ENCODE data around the gene DOCK9.

The DOCK9 gene

GRCh38 chr13:98900442-98900841 is 77.4 kb downstream of the DOCK9 start:
- Histone ChIP-seq H3K4me1 (ENCODE audit: insufficient read depth, low read length, severe bottlenecking) (no peaks in the 10 kb centered on the region), H3K4me3 (ENCODE audit: low read depth, low read length, poor library complexity, severe bottlenecking) (no peak overlapping the region), H3K79me2 (ENCODE audit: insufficient read depth, low read length) (no peaks in the 10 kb centered on the region), H4K20me1 (ENCODE audit: insufficient read depth, low read length) (no peaks in the 10 kb centered on the region), H3K27me3 (ENCODE audit: insufficient read depth, low read length) (no peaks in the 10 kb centered on the region), H3K9ac (ENCODE audit: low read length) (no peak overlapping the region), H3K27ac (ENCODE audit: low read depth, low read length, poor library complexity, severe bottlenecking) (no peak overlapping the region), H2AFZ (ENCODE audit: low read length) (no peak overlapping the region), H3F3A (ENCODE audit: insufficient read depth, low read length) (no peaks in the 10 kb centered on the region), H3K36me3 (ENCODE audit: insufficient read depth, low read length) (no peaks in the 10 kb centered on the region), H3K9me2 (ENCODE audit: low read depth, low read length) (no peaks in the 10 kb centered on the region), H3K9me3 (ENCODE audit: low read length) (no peaks in the 10 kb centered on the region), H3K4me2 (ENCODE audit: low read length) (no peak overlapping the region)
- no peak for TF ChIP-seq EZH2 (IDR thresholded peaks at IDR 0.05; ENCODE audit: borderline replicate concordance, low read length)
- TF ChIP-seq, protein P1, sequence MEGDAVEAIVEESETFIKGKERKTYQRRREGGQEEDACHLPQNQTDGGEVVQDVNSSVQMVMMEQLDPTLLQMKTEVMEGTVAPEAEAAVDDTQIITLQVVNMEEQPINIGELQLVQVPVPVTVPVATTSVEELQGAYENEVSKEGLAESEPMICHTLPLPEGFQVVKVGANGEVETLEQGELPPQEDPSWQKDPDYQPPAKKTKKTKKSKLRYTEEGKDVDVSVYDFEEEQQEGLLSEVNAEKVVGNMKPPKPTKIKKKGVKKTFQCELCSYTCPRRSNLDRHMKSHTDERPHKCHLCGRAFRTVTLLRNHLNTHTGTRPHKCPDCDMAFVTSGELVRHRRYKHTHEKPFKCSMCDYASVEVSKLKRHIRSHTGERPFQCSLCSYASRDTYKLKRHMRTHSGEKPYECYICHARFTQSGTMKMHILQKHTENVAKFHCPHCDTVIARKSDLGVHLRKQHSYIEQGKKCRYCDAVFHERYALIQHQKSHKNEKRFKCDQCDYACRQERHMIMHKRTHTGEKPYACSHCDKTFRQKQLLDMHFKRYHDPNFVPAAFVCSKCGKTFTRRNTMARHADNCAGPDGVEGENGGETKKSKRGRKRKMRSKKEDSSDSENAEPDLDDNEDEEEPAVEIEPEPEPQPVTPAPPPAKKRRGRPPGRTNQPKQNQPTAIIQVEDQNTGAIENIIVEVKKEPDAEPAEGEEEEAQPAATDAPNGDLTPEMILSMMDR (IDR thresholded peaks at IDR 0.05; ENCODE audit: low read length), result no peak

- Histone ChIP-seq H3K79me2 (ENCODE audit: insufficient read depth, low read length) (no peaks in the 10 kb centered on the region), H3K27ac (ENCODE audit: low read depth, low read length, poor library complexity, severe bottlenecking) (no peak overlapping the region), H3K4me3 (ENCODE audit: low read depth, low read length, poor library complexity, severe bottlenecking) (no peak overlapping the region), H2AFZ (ENCODE audit: low read length) (no peak overlapping the region), H3F3A (ENCODE audit: insufficient read depth, low read length) (no peaks in the 10 kb centered on the region), H4K20me1 (ENCODE audit: insufficient read depth, low read length) (no peaks in the 10 kb centered on the region), H3K36me3 (ENCODE audit: insufficient read depth, low read length) (no peaks in the 10 kb centered on the region), H3K4me1 (ENCODE audit: insufficient read depth, low read length, severe bottlenecking) (no peaks in the 10 kb centered on the region), H3K9me2 (ENCODE audit: low read depth, low read length) (no peaks in the 10 kb centered on the region), H3K9me3 (ENCODE audit: low read length) (no peaks in the 10 kb centered on the region), H3K27me3 (ENCODE audit: insufficient read depth, low read length) (no peaks in the 10 kb centered on the region), H3K9ac (ENCODE audit: low read length) (no peak overlapping the region), H3K4me2 (ENCODE audit: low read length) (no peak overlapping the region)
- TF ChIP-seq, protein P1 (IDR thresholded peaks at IDR 0.05; ENCODE audit: low read length), result no peak
- TF ChIP-seq EZH2 (IDR thresholded peaks at IDR 0.05; ENCODE audit: borderline replicate concordance, low read length), result no peak
These were observed 80.2 kb downstream of the DOCK9 start for GRCh38 chr13:98897706-98898105.

GRCh38 chr13:98896868-98897144 is 81.1 kb downstream of the DOCK9 start:
- H3K36me3 ChIP-seq (ENCODE audit: insufficient read depth, low read length), result no peaks in the 10 kb centered on the region
- no peak overlapping the region for H3K4me3 ChIP-seq (ENCODE audit: low read depth, low read length, poor library complexity, severe bottlenecking)
- no peaks in the 10 kb centered on the region for H3F3A ChIP-seq (ENCODE audit: insufficient read depth, low read length)
- H3K9me2 ChIP-seq (ENCODE audit: low read depth, low read length), result no peaks in the 10 kb centered on the region
- H3K9me3 ChIP-seq (ENCODE audit: low read length), result no peaks in the 10 kb centered on the region
- TF ChIP-seq EZH2 (IDR thresholded peaks at IDR 0.05; ENCODE audit: borderline replicate concordance, low read length), result no peak
- TF ChIP-seq, protein P1 (IDR thresholded peaks at IDR 0.05; ENCODE audit: low read length), result no peak
- H3K9ac ChIP-seq (ENCODE audit: low read length), result no peak overlapping the region
- H3K27ac ChIP-seq (ENCODE audit: low read depth, low read length, poor library complexity, severe bottlenecking), result no peak overlapping the region
- H3K79me2 ChIP-seq (ENCODE audit: insufficient read depth, low read length), result no peaks in the 10 kb centered on the region
- H3K4me2 ChIP-seq (ENCODE audit: low read length), result no peak overlapping the region
- no peaks in the 10 kb centered on the region for H3K27me3 ChIP-seq (ENCODE audit: insufficient read depth, low read length)
- H3K4me1 ChIP-seq (ENCODE audit: insufficient read depth, low read length, severe bottlenecking), result no peaks in the 10 kb centered on the region
- no peak overlapping the region for H2AFZ ChIP-seq (ENCODE audit: low read length)
- H4K20me1 ChIP-seq (ENCODE audit: insufficient read depth, low read length), result no peaks in the 10 kb centered on the region
